Choroid plexus epithelial cell (primary cell): ENCODE data around the gene KRT81.
"Not testable (repeated sequence)": the region's sequence is repeated elsewhere in the genome, so short reads cannot be mapped to it uniquely, and the experiment has no call there.

Source experiments
- DNase-seq: peaks from one replicate; pipeline ENCODE4 v3.0.0-alpha.2; 2010; ENCODE audit warnings: low read depth
- H3K4me3 ChIP-seq: 2 replicates; pipeline ENCODE4 v1.5.1; 2011; ENCODE audit warnings: low read depth, mild to moderate bottlenecking, control low read depth, low read length, moderate library complexity
- CTCF ChIP-seq: conservative IDR thresholded peaks from 2 replicates; pipeline ENCODE4 v1.5.1; 2011; ENCODE audit warnings: low read depth, mild to moderate bottlenecking, control low read depth, inconsistent platforms, low read length, moderate library complexity

The KRT81 gene

GRCh38 chr12:52254965-52255751 is 36.2 kb downstream of the KRT81 start:
- TF ChIP-seq CTCF: no peak

DNA sequence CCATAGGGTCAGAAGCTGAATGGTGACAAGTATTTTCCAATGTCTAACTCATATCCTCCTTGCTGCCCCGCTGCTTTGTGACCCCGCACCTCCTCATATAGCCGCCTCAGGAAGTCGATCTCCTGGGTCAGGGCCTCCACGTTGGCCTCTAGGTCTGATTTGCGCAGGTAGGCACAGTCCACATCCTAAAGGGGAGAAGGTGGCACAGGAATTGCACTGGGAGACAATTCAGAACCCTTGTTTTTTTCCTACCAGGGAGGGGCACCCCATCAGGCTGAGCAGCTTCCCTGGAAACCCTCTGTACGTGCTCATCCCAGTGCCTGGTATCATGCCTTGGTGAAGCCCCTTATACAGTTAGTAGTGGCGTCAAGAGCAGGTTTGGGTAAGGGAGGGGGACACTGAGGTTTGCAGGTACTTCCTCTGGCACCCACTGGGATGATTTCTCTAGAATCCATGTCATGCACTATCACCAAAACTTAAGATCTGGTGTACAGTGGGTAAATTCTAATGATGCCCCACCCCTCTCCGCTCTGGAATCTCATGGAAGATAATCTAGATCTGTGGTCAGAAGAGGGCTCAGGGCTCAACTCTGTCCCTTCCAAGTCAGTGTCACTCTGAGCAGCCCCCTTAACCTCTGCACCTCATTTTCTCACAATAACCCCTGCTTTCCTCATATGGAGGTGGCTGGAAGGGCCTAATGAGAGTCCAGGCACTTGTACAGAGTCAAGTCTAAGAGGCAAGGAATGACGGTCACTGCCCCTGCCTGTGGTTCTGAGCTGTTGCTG is 37.0 kb downstream of the KRT81 start:
- no peak overlapping the region for H3K4me3 ChIP-seq
- no peak for TF ChIP-seq CTCF
- no peak for DNase-seq

More at GRCh38 chr12:52254965-52255751, 36.2 kb downstream of the KRT81 start:
- no peak for DNase-seq
- no peak overlapping the region for H3K4me3 ChIP-seq

- H3K4me3 ChIP-seq: no peak overlapping the region
- DNase-seq: no peak
- no peak for TF ChIP-seq CTCF
Measured at GRCh38 chr12:52253391-52254179, 37.7 kb downstream of the KRT81 start.

GRCh38 chr12:52252728-52253343 is 38.5 kb downstream of the KRT81 start:
- H3K4me3 ChIP-seq: no peak overlapping the region
- no peak for TF ChIP-seq CTCF
- no peak for DNase-seq

DNA sequence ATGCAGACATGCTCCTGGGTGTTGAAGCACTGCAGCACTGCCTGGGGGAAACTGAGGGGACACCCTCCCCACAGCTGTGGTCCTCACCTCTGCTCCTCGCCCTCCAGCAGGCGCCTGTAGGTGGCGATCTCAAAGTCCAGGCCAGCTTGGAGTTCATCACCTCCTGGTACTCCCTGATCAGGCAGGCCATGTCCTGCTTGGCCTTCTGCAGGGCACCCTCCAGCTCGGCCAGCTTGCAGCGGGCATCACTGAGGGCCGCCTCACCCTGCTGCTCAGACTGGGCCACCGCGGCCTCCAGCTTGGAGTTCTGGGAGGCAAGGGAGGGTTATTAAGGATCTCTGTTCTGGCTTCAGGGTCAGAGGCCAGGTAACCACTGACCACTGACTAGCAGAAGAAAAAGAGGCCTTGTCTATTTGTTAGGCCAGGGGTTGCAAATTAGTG is 39.1 kb downstream of the KRT81 start:
- TF ChIP-seq CTCF: peak; percentile 31
- H3K4me3 ChIP-seq, DNase-seq: not testable (repeated sequence)

DNA sequence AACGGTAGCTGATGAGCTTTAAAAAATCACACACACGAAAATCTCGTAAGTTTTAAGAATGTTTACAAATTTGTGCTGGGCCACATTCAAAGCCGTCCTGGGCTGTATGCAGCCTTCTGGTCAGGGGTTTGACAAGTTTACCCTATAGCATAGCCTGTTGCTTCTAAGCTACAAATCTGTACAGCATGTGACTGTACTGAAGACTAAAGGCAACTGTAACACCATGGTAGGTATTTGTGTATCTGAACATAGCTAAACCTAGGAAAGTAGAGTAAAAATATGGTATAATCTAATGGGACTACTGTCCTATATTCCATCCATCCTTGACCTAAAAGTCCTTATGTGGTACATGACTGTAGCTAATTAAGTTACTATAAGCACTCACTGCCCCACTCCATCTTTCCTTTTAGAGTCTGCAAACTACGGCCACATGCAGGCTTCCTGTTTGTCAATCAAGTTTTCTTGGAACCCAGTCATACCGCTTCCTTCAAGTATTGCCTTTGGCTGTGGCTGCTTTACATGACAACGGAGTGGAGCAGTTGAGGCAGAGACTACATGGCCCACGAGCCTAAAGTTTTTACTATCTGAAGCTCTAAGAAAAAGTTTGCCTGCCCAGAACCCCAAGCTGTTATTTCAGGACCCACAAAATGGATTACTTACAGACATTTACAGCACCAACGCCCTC is 39.8 kb downstream of the KRT81 start:
- no peak for TF ChIP-seq CTCF
- DNase-seq: no peak
- no peak overlapping the region for H3K4me3 ChIP-seq
